Measurements from ENCODE around the gene WNT6. TPM values are rescaled to one million over a fixed set of nuclear protein-coding genes. Genes with fewer than 3 reads are reported as not detected.

Gene WNT6
- total RNA-seq, 1 experiment from 2014 or later = not detected

GRCh38 chr2:218920504-218920903 lies 60.9 kb downstream of the WNT6 start:
- ChIA-PET POLR2A (ENCODE audit: unreplicated experiment) (no interaction called here), CTCF (no interaction called here)
- TF ChIP-seq EZH2 (IDR thresholded peaks at IDR 0.05; ENCODE audit: low read length, unreplicated experiment) = no peak
- no peak for TF ChIP-seq EZH2phosphoT487 (IDR thresholded peaks at IDR 0.05; ENCODE audit: borderline replicate concordance, low read length)
- TF ChIP-seq, protein P1, sequence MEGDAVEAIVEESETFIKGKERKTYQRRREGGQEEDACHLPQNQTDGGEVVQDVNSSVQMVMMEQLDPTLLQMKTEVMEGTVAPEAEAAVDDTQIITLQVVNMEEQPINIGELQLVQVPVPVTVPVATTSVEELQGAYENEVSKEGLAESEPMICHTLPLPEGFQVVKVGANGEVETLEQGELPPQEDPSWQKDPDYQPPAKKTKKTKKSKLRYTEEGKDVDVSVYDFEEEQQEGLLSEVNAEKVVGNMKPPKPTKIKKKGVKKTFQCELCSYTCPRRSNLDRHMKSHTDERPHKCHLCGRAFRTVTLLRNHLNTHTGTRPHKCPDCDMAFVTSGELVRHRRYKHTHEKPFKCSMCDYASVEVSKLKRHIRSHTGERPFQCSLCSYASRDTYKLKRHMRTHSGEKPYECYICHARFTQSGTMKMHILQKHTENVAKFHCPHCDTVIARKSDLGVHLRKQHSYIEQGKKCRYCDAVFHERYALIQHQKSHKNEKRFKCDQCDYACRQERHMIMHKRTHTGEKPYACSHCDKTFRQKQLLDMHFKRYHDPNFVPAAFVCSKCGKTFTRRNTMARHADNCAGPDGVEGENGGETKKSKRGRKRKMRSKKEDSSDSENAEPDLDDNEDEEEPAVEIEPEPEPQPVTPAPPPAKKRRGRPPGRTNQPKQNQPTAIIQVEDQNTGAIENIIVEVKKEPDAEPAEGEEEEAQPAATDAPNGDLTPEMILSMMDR (conservative IDR thresholded peaks at IDR 0.05; ENCODE audit: low read depth, low read length) = no peak
- no peaks in the 10 kb centered on the region for H3K4me1 ChIP-seq (ENCODE audit: insufficient read depth, low read length)
- H3K9me3 ChIP-seq (ENCODE audit: low read length) = no peaks in the 10 kb centered on the region
- H3K27me3 ChIP-seq (ENCODE audit: low read length) = peaks cover 14% of the 10 kb centered on the region
- no peak overlapping the region for H3K27ac ChIP-seq (ENCODE audit: low read length)
- no peak overlapping the region for H2AFZ ChIP-seq (ENCODE audit: low read length)
- H3K79me2 ChIP-seq (ENCODE audit: low read length) = no peaks in the 10 kb centered on the region
- no peak overlapping the region for H3K9ac ChIP-seq (ENCODE audit: low read length)
- intact Hi-C loops (cut with micrococcal nuclease) = no loop called here
- DNase-seq = no peak
- no peak overlapping the region for H3K4me2 ChIP-seq (ENCODE audit: low read length)
- H3F3A ChIP-seq (ENCODE audit: low read length, unreplicated experiment) = no peaks in the 10 kb centered on the region
- no TSS peak for BruUV-seq (replicated peaks)
- no peak for ATAC-seq
- no peaks in the 10 kb centered on the region for H3K36me3 ChIP-seq (ENCODE audit: low read depth, low read length)
- H4K20me1 ChIP-seq (ENCODE audit: low read length) = no peaks in the 10 kb centered on the region
- H3K9me2 ChIP-seq (replicated peaks; ENCODE audit: low read length) = no peaks in the 10 kb centered on the region
- no peak overlapping the region for H3K4me3 ChIP-seq (ENCODE audit: low read length)

Small RNAs within 50 kb of the gene (microRNA-seq; reads per million reads assigned to microRNA genes)
- not detected for gene MIR9500 (ENCODE audit: unreplicated experiment)

Other genes with a start within 250 kb of the WNT6 start
- gene ZNF142, start 200.2 kb upstream of the WNT6 start, total RNA-seq (2014; rRNA removed) = 35.5 and 36.3 TPM in 2 replicates
- gene BCS1L, start 200.1 kb upstream of the WNT6 start, total RNA-seq (2014; rRNA removed) = 41.3 and 48.5 TPM in 2 replicates
- gene RNF25, start 187.8 kb upstream of the WNT6 start, total RNA-seq (2014; rRNA removed) = 35.1 and 42.4 TPM in 2 replicates
- gene STK36, start 187.7 kb upstream of the WNT6 start, total RNA-seq (2014; rRNA removed) = 32.9 and 48.2 TPM in 2 replicates
- gene TTLL4, start 149.0 kb upstream of the WNT6 start, total RNA-seq (2014; rRNA removed) = 21.0 and 32.9 TPM in 2 replicates
- 5.8 and 6.0 TPM in 2 replicates for gene CYP27A1, start 77.7 kb upstream of the WNT6 start, total RNA-seq (2014; rRNA removed)
- gene PRKAG3, start 28.0 kb upstream of the WNT6 start, total RNA-seq (2014; rRNA removed) = not detected in 2 replicates
- gene WNT10A, start 21.0 kb downstream of the WNT6 start, total RNA-seq (2014; rRNA removed) = 0.40 and 3.3 TPM in 2 replicates
- gene CDK5R2, start 99.9 kb downstream of the WNT6 start, total RNA-seq (2014; rRNA removed) = 0.11 and 0.35 TPM in 2 replicates
- 0.07 TPM in 1 of 2 replicates, not detected in the other for gene FEV, start 125.4 kb downstream of the WNT6 start, total RNA-seq (2014; rRNA removed)
- 6.4 and 13.5 TPM in 2 replicates for gene CRYBA2, start 133.6 kb downstream of the WNT6 start, total RNA-seq (2014; rRNA removed)
- 0.17 and 0.18 TPM in 2 replicates for gene CFAP65, start 181.7 kb downstream of the WNT6 start, total RNA-seq (2014; rRNA removed)
- gene IHH, start 201.1 kb downstream of the WNT6 start, total RNA-seq (2014; rRNA removed) = 0.07 TPM in 1 of 2 replicates, not detected in the other

Data from PC-3 (cell line).